OCI-LY7 (cell line): ENCODE results near the gene STOM. TPM values are rescaled to one million over a fixed set of nuclear protein-coding genes. Genes with fewer than 3 reads are reported as not detected.

ENCODE experiments used
- BruUV-seq: library from RNA; stranded (reverse); fragments of 400-500 nt; replicated peaks from 2 replicates; lab custom pipeline; 2021; lab: Mats Ljungman, UMichigan
- CTCF ChIA-PET: fragments of 300-600 bp; sonication (Branson Sonifier 250); formaldehyde crosslinking; loops from one replicate; lab custom pipeline; 2022; ENCODE audit warnings: antibody characterized with exemption; ENCODE audit not compliant: unreplicated experiment; lab: Charles Lee
- POLR2A ChIA-PET: fragments of 300-600 bp; sonication (Branson Sonifier 250); formaldehyde crosslinking; loops from one replicate; lab custom pipeline; 2022; ENCODE audit warnings: antibody characterized with exemption; lab: Charles Lee
- DNase-seq: peaks from one replicate; pipeline ENCODE4 v3.0.0-alpha.2; 2015; ENCODE audit warnings: low spot score
- H2AFZ ChIP-seq: fragments of 200-600 bp; sonication (generic), shearing (Covaris generic); 2 replicates; pipeline ENCODE4 v1.6.1; 2014; ENCODE audit warnings: mild to moderate bottlenecking, antibody characterized with exemption, low read length, moderate library complexity
- H3K27ac ChIP-seq: fragments of 200-600 bp; sonication (generic); 2 replicates; pipeline ENCODE4 v1.5.1; 2014; ENCODE audit warnings: mixed run types, low read depth, mild to moderate bottlenecking, moderate library complexity, low read length, inconsistent platforms; ENCODE audit not compliant: poor library complexity, severe bottlenecking
- H3K36me3 ChIP-seq: fragments of 200-600 bp; sonication (generic); 2 replicates; pipeline ENCODE4 v1.6.1; 2014; ENCODE audit warnings: mild to moderate bottlenecking, antibody characterized with exemption, low read length, moderate library complexity, mixed read lengths; ENCODE audit not compliant: insufficient read depth
- H3K4me1 ChIP-seq: fragments of 200-600 bp; sonication (generic); 2 replicates; pipeline ENCODE4 v1.5.1; 2014; ENCODE audit warnings: mild to moderate bottlenecking, low read length; ENCODE audit not compliant: insufficient read depth, poor library complexity, severe bottlenecking
- H3K4me2 ChIP-seq: fragments of 200-600 bp; sonication (generic); 2 replicates; pipeline ENCODE4 v1.6.1; 2014; ENCODE audit warnings: mild to moderate bottlenecking, low read length
- H3K4me3 ChIP-seq: fragments of 200-600 bp; sonication (generic); 2 replicates; pipeline ENCODE4 v1.5.1; 2014; ENCODE audit warnings: mild to moderate bottlenecking, low read depth, low read length; ENCODE audit not compliant: poor library complexity, severe bottlenecking
- H3K79me2 ChIP-seq: fragments of 200-600 bp; sonication (generic); 2 replicates; pipeline ENCODE4 v1.6.1; 2016; ENCODE audit warnings: low read depth, mild to moderate bottlenecking, low read length, moderate library complexity, mixed read lengths; ENCODE audit not compliant: insufficient read depth
- H3K9me2 ChIP-seq: fragments of 200-600 bp; sonication (generic); 2 replicates; pipeline ENCODE4 v1.6.1; 2016; ENCODE audit warnings: mild to moderate bottlenecking, low read length, mixed read lengths; ENCODE audit not compliant: insufficient read depth
- H3K9me3 ChIP-seq: fragments of 200-600 bp; sonication (generic); 2 replicates; pipeline ENCODE4 v1.6.1; 2014; ENCODE audit warnings: mild to moderate bottlenecking, mixed run types, low read length, mixed read lengths
- H4K20me1 ChIP-seq: fragments of 200-600 bp; sonication (generic); 2 replicates; pipeline ENCODE4 v1.6.1; 2014; ENCODE audit warnings: mild to moderate bottlenecking, antibody characterized with exemption, low read length, moderate library complexity, mixed read lengths; ENCODE audit not compliant: insufficient read depth
- EZH2phosphoT487 ChIP-seq: fragments of 200-600 bp; sonication (generic); IDR thresholded peaks from 2 replicates; pipeline ENCODE4 v1.6.1; 2018; ENCODE audit warnings: low read depth, borderline replicate concordance, mild to moderate bottlenecking, mixed run types, antibody characterized with exemption, low read length, moderate library complexity, mixed read lengths
- intact Hi-C: fragments of 100-400 bp; cut with micrococcal nuclease; formaldehyde crosslinking; loops from one replicate; pipeline ENCODE4 v1.10.0; 2022; ENCODE audit not compliant: unreplicated experiment
- total RNA-seq, 2 experiments: library from RNA; depleted of rRNA in 1 of 2; stranded (reverse); fragments of >200 nt in 1 of 2; shearing (Covaris generic) in 1 of 2; gene quantifications; 2 replicates each; pipeline ENCODE4 v1.2.3, GENCODE V29; 2014 to 2022
- TF ChIP-seq, protein P1 (sequence below): fragments of 200-600 bp; sonication (generic); conservative IDR thresholded peaks from 2 replicates; pipeline ENCODE4 v1.5.1; 2014; ENCODE audit warnings: mild to moderate bottlenecking, antibody characterized with exemption, low read length, moderate library complexity, mixed read lengths

The STOM gene
- total RNA-seq, 2 experiments from 2014 or later = 5.7 to 7.3 TPM

DNA sequence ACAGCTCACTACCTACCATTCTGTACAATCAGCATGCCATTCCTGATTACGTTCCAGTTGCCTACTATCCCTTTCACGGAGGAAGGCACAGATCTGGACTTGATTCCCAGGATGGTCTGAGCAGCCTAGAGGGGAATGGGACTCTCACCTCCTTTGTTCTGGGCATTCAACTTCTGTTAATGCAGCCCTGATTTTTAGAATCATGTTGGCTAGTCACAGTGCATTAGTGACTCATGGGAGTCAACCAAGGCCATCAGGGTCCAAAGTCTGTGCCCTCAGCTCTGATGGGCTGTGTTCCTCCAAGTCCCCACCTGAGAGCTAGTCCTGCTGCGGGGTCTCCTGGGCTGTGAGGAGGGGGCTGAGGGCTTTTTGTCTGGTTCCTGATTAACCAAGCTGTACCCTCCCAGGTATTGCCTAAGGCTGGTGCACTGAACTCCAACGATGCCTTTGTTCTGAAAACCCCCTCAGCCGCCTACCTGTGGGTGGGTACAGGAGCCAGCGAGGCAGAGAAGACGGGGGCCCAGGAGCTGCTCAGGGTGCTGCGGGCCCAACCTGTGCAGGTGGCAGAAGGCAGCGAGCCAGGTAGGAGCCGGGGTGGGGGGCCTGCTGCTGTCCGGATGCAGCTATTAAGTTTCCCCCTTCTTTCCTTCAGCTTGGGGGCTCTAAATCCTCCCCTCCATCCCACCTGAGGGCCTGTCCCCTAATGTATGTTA lies 43.0 kb downstream of the STOM start:
- Histone ChIP-seq H3K4me1 (no peaks in the 10 kb centered on the region), H3K36me3 (no peaks in the 10 kb centered on the region), H3K9me3 (no peaks in the 10 kb centered on the region), H3K27ac (no peak overlapping the region), H2AFZ (no peak overlapping the region), H3K4me2 (no peak overlapping the region), H3K4me3 (no peak overlapping the region), H4K20me1 (no peaks in the 10 kb centered on the region), H3K9me2 (no peaks in the 10 kb centered on the region), H3K79me2 (no peaks in the 10 kb centered on the region)
- DNase-seq = no peak
- POLR2A ChIA-PET = no interaction called here
- CTCF ChIA-PET = interaction anchor here (0.6 kb wide), 1 partner anchor 40 kb away, joined by 3 read pairs; no protein-coding TSS in a partner anchor
- intact Hi-C loops = no loop called here
- no peak for TF ChIP-seq EZH2phosphoT487
- TF ChIP-seq, protein P1, sequence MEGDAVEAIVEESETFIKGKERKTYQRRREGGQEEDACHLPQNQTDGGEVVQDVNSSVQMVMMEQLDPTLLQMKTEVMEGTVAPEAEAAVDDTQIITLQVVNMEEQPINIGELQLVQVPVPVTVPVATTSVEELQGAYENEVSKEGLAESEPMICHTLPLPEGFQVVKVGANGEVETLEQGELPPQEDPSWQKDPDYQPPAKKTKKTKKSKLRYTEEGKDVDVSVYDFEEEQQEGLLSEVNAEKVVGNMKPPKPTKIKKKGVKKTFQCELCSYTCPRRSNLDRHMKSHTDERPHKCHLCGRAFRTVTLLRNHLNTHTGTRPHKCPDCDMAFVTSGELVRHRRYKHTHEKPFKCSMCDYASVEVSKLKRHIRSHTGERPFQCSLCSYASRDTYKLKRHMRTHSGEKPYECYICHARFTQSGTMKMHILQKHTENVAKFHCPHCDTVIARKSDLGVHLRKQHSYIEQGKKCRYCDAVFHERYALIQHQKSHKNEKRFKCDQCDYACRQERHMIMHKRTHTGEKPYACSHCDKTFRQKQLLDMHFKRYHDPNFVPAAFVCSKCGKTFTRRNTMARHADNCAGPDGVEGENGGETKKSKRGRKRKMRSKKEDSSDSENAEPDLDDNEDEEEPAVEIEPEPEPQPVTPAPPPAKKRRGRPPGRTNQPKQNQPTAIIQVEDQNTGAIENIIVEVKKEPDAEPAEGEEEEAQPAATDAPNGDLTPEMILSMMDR = no peak
- BruUV-seq = no TSS peak

DNA sequence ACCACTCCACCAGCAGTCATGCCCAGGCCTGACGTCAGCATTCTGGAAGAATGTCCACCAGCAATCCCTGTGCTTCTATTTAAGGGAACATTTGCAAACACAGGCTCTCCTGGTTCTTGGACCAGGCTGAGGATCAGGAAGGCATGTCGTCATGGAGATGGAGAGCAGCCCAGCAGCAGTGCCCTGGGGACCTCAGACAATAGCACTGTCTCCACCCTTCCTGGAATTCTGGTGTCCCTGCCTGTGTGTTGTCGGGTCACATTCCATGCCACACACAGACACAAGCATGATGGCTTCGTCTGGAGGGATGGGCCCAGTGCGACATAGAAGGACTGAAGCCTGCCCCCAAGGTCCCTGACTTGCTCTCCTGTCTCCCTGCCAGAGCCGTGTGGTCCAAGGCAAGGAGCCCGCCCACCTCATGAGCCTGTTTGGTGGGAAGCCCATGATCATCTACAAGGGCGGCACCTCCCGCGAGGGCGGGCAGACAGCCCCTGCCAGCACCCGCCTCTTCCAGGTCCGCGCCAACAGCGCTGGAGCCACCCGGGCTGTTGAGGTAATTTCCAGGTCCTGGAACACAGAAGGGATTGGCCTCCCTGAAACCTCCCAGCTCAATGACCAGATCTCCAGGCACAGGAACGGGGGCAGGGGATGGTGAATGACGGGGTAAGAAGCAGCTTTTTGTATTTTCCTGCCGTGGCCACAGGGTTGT lies 43.8 kb downstream of the STOM start:
- intact Hi-C loops = no loop called here
- Histone ChIP-seq H3K4me2 (no peak overlapping the region), H3K79me2 (no peaks in the 10 kb centered on the region), H3K9me3 (no peaks in the 10 kb centered on the region), H3K9me2 (no peaks in the 10 kb centered on the region), H3K36me3 (no peaks in the 10 kb centered on the region), H3K4me1 (no peaks in the 10 kb centered on the region), H3K27ac (no peak overlapping the region), H2AFZ (no peak overlapping the region), H4K20me1 (no peaks in the 10 kb centered on the region), H3K4me3 (no peak overlapping the region)
- ChIA-PET CTCF (interaction anchor here (0.6 kb wide), 1 partner anchor 41 kb away, joined by 3 read pairs; no protein-coding TSS in a partner anchor), POLR2A (no interaction called here)
- no peak for DNase-seq
- TF ChIP-seq, protein P1 = no peak
- no peak for TF ChIP-seq EZH2phosphoT487
- no TSS peak for BruUV-seq

DNA sequence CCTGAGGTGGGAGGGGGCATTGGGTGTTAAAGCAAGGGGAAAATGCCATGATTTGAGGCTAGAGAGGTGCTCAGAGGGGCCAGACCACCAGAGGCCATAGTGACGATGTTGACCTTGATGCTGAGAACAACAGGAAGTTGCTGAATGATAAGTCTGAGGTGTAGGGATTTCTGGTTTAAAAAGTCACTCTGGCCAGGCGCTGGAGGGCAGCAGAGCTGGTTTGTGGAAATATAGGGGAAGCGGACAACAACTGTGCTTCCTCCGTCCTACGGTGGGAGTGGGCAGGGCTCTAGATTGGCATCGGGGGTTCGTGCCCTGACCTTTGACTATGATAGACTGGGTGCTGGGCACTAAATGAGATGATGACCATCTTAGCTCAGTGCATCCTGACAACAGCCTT lies 44.7 kb downstream of the STOM start:
- Histone ChIP-seq H2AFZ (no peak overlapping the region), H3K27ac (no peak overlapping the region), H3K79me2 (no peaks in the 10 kb centered on the region), H3K36me3 (no peaks in the 10 kb centered on the region), H3K9me3 (no peaks in the 10 kb centered on the region), H3K4me1 (no peaks in the 10 kb centered on the region), H3K4me2 (no peak overlapping the region), H3K4me3 (no peak overlapping the region), H4K20me1 (no peaks in the 10 kb centered on the region), H3K9me2 (no peaks in the 10 kb centered on the region)
- POLR2A ChIA-PET = no interaction called here
- intact Hi-C loops = no loop called here
- BruUV-seq = no TSS peak
- CTCF ChIA-PET = no interaction called here
- no peak for DNase-seq
- TF ChIP-seq, protein P1 = no peak
- no peak for TF ChIP-seq EZH2phosphoT487
